ENCODE results near the gene EVC. TPM values are rescaled to one million over a fixed set of nuclear protein-coding genes. Genes with fewer than 3 reads are reported as not detected.

EVC gene
- total and polyA plus RNA-seq, 2 of the 8 experiments (the other 6 are each of a cell fraction or from before 2014, with no cell fraction given) = 2.6 to 9.8 TPM

GRCh38 chr4:5854929-5855328 lies 143.9 kb downstream of the EVC start:
- FAIRE-seq = no peak
- no peaks in the 10 kb centered on the region; a peak in 1 of 4 replicates for H3K9me3 ChIP-seq (ENCODE audit: insufficient read depth in 2 of 2, low read depth in 1 of 2, low read length in 1 of 2)
- no peak overlapping the region for H4K5ac ChIP-seq (ENCODE audit: insufficient read length, low read depth, low read length)
- H3K56ac ChIP-seq (replicated peaks; ENCODE audit: insufficient read length, low read depth, low read length) = no peak overlapping the region
- no peak overlapping the region for H2AK5ac ChIP-seq (ENCODE audit: low read depth, low read length)
- no peak overlapping the region for H2BK15ac ChIP-seq (ENCODE audit: low read length)
- H3K4me3 ChIP-seq (ENCODE audit: extremely low read depth in 1 of 4, insufficient read depth in 2 of 4, low read depth in 3 of 4, low read length in 4 of 4) = no peak overlapping the region
- H4K8ac ChIP-seq (ENCODE audit: extremely low read depth, insufficient read depth, low read length) = no peak overlapping the region
- no peak overlapping the region for H3K27ac ChIP-seq (ENCODE audit: low read depth, low read length)
- H3K4ac ChIP-seq (replicated peaks; ENCODE audit: insufficient read length, low read depth, low read length) = no peak overlapping the region
- H3K27me3 ChIP-seq (replicated peaks in 1 of 4; ENCODE audit: control insufficient read depth in 3 of 4, extremely low read depth in 1 of 4, insufficient read depth in 3 of 4, low read length in 3 of 4) = no peaks in the 10 kb centered on the region
- no peak overlapping the region for H3K14ac ChIP-seq (ENCODE audit: insufficient read length)
- H2BK5ac ChIP-seq (ENCODE audit: low read depth, low read length) = no peak overlapping the region
- ChIA-PET CTCF (ENCODE audit: partially characterized antibody) (interaction anchor here (1.0 to 1.1 kb wide), 2 partner anchors 109 to 127 kb away, joined by 4 to 5 read pairs; no protein-coding TSS in a partner anchor), POLR2A (ENCODE audit: partially characterized antibody) (interaction anchor here (1.3 kb wide), 1 partner anchor 8 kb away, joined by 3 read pairs; no protein-coding TSS in a partner anchor)
- peaks cover 0 to 25% of the 10 kb centered on the region in 2 experiments for H3K79me2 ChIP-seq (ENCODE audit: control insufficient read depth in 1 of 2, insufficient read depth in 2 of 2, low read length in 2 of 2)
- no peak overlapping the region for H2BK12ac ChIP-seq (ENCODE audit: low read depth, low read length)
- no peak for DNase-seq (ENCODE audit: low read depth in 1 of 2, low spot score in 2 of 2)
- H3K36me3 ChIP-seq (ENCODE audit: control insufficient read depth in 2 of 4, insufficient read depth in 4 of 4, low read length in 3 of 4) = peaks cover 9 to 48% (median 31%) of the 10 kb centered on the region in 4 experiments
- no peak overlapping the region for H3K9ac ChIP-seq (replicated peaks in 1 of 4; ENCODE audit: extremely low read depth in 1 of 4, low read depth in 3 of 4, low read length in 3 of 4)
- WGBS, 2 experiments (ENCODE audit: extremely low coverage in 1 of 2, insufficient coverage in 1 of 2, insufficient read length in 1 of 2, insufficient replicate concordance in 2 of 2, low coverage in 1 of 2, low lambda C conversion rate in 2 of 2, missing lambda C conversion rate in 1 of 2) = 98% methylated on average over 3 of the region's 3 CpGs; no CpG with 5 or more reads in 1 of the 2 experiments
- no peak overlapping the region for H2BK20ac ChIP-seq (ENCODE audit: low read length)
- H3K4me1 ChIP-seq (replicated peaks in 1 of 4; ENCODE audit: control insufficient read depth in 3 of 4, insufficient read depth in 4 of 4, low read length in 3 of 4) = no peaks in the 10 kb centered on the region
- H4K91ac ChIP-seq (replicated peaks; ENCODE audit: insufficient read length, low read length) = no peak overlapping the region
- no peak overlapping the region for H3K4me2 ChIP-seq (ENCODE audit: insufficient read depth in 1 of 2, low read depth in 2 of 2, low read length in 2 of 2)
- no peak overlapping the region for H2BK120ac ChIP-seq (replicated peaks; ENCODE audit: low read depth, low read length)
- H3K23me2 ChIP-seq (ENCODE audit: low read depth, low read length) = peaks cover 13% of the 10 kb centered on the region; the same call in 1 of the 2 replicates
- no peak overlapping the region for H3K18ac ChIP-seq (ENCODE audit: extremely low read depth, low read length)
- H2AFZ ChIP-seq (ENCODE audit: low read length) = no peak overlapping the region
- peaks cover 8% of the 10 kb centered on the region for H3K79me1 ChIP-seq (ENCODE audit: low read depth, low read length)
- H3K23ac ChIP-seq (ENCODE audit: insufficient read length) = no peak overlapping the region
- peaks cover 5 to 27% of the 10 kb centered on the region in 2 experiments for H4K20me1 ChIP-seq (replicated peaks in 1 of 2; ENCODE audit: control insufficient read depth in 1 of 2, insufficient read depth in 2 of 2, low read length in 2 of 2)
- TF ChIP-seq NRF1 (IDR thresholded peaks at IDR 0.05; ENCODE audit: low read depth, low read length) = no peak
- TF ChIP-seq RNF2 (IDR thresholded peaks at IDR 0.05; ENCODE audit: borderline replicate concordance, low read depth, low read length, missing control alignments, poor library complexity, severe bottlenecking) = no peak
- TF ChIP-seq FOSL1 (IDR thresholded peaks at IDR 0.05; ENCODE audit: insufficient read depth, low read depth, low read length) = no peak
- TF ChIP-seq TAF1 (IDR thresholded peaks at IDR 0.05; ENCODE audit: low read depth, low read length) = no peak
- TF ChIP-seq BCL11A (IDR thresholded peaks at IDR 0.05; ENCODE audit: low read depth in 2 of 2, low read length in 2 of 2) = no peak

Data from H1 (cell line).